NCI-H146 treated with DMSO at 0.1 percent for 48 hours (cell line): ENCODE measurements around the gene EMILIN1.
"Not testable (repeated sequence)": the region's sequence is repeated elsewhere in the genome, so short reads cannot be mapped to it uniquely, and the experiment has no call there.

Experiments
- DNase-seq: peaks from one replicate; lab custom pipeline; 2025; ENCODE audit not compliant: unreplicated experiment; lab: John Stamatoyannopoulos, UW

EMILIN1 gene

DNA sequence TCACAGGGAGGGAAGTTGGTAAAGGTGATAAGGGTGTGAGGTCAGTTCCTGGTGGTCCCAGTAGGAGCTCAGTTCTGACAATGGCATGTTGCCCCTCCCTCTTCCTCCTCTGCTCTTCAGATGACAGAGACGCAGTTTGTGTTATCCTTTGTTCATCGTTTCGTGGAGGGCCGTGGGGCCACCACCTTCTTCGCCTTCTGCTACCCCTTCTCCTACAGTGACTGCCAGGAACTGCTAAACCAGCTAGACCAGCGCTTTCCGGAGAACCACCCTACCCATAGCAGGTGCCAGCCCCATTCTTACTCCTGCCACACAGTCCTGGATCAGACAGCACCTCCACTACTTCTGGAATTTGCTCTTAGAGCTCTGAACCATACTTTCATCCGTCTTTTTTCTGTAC is 24.6 kb upstream of the EMILIN1 start:
- DNase-seq, result no peak

- no peak for DNase-seq
Measured at GRCh38 chr2:27054721-27055120, 23.7 kb upstream of the EMILIN1 start.

- DNase-seq, result no peak
Measured at GRCh38 chr2:27057184-27057583, 21.2 kb upstream of the EMILIN1 start.

DNA sequence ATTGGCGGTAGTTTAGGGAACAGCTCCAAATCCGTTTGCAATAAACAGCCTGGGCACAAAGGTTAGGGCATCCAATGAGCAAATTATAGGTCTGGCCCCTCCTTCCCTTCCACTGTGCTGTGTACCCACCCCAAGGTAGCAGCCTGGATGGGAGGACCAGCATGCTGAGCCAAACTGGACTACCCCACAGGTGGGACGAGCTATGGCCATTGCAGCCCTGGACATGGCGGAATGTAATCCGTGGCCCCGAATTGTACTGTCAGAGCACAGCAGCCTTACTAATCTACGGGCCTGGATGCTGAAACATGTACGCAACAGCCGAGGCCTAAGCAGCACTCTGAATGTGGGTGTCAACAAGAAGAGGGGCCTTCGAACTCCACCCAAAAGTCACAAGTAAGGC is 20.2 kb upstream of the EMILIN1 start:
- DNase-seq, result no peak

- DNase-seq, result no peak
Measured at GRCh38 chr2:27059141-27059820, 19.1 kb upstream of the EMILIN1 start.

- no peak for DNase-seq
Measured at GRCh38 chr2:27060323-27060722, 18.1 kb upstream of the EMILIN1 start.

DNA sequence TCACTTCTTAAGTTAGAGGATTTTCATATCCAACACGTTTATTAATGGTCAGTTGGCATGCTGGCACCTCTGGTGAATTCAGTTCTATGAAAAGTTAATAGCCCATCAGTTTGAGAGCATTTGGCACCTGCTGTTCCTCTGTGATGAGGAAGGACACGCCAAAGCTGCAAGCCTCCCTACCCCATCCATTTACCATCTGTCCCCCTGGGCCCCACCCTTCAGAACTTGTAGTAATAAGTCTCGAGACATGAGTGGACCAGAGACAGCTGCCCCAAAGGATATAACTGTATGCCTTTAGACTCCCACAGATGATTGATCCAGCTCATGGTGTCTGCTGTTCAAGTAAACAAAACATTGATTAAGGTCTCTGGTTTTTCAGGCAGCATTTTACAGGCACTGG is 13.3 kb upstream of the EMILIN1 start:
- no peak for DNase-seq

DNA sequence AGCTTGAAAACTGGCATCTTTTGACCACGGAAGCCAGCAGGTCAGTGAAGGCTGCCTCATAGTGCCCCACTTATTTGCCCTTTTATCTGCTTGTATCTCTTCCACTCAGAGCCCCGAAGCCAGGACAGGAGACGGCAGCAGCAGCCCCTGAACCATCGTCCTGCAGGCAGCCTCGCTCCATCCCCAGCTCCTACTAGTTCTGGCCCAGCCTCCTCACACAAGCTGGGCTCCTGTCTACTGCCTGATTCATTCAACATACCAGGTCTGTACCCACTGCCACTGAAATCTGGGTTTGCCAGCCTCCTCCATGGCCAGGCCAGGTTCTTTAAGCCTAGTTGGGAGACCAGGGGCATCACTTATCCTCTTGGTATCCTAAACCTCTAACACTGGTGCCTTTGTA is 11.0 kb upstream of the EMILIN1 start:
- DNase-seq, result no peak

DNA sequence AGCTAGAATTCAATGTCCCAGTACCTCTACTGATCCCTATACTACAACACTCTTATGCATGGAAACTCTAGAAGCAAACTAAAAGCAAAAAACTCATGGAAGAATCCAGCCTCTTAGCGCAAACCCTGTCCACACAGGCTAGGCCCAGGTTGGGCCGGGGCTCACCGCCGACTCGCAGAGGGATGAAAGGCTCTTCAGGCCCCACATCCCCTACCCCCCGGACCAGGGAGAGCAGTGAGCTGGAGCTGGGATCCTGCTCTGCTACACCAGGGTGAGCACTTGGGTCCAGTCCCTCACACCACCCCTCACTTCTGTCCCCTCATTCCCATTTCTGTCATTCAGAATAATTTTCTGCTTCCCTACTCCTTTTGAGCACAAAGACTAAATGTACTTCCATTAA is 9.0 kb upstream of the EMILIN1 start:
- no peak for DNase-seq

GRCh38 chr2:27069961-27070618 is 8.3 kb upstream of the EMILIN1 start:
- DNase-seq, result no peak

DNA sequence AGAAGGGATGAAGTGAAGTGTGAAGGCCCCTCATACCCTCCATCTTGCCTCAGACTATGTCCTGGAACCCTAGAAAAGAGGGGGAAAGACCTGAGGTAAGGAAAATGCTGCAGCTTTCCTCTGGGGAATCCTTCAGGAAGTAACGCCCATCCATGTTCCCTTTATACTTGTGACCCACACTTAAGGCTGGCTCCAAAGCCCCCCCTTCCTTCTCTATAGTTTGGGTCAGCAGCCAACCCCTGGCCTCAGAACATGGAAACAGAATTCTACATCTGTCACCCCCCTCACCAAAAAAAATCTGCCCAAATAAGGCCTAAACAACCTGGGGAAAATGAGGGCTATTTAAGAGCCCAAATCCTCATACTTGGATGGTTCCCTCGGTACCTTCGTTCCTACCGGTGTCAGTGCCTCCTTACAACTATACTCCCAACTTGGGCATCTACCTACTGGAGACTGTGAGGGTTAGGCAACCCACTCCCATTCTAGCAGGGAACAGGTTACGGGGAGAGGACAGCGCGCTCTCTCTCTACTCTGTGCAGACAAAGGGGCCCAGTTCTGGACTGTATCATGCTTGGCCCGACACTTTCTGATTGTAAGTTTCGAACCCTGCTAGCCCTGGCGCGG is 7.7 kb upstream of the EMILIN1 start:
- no peak for DNase-seq

DNA sequence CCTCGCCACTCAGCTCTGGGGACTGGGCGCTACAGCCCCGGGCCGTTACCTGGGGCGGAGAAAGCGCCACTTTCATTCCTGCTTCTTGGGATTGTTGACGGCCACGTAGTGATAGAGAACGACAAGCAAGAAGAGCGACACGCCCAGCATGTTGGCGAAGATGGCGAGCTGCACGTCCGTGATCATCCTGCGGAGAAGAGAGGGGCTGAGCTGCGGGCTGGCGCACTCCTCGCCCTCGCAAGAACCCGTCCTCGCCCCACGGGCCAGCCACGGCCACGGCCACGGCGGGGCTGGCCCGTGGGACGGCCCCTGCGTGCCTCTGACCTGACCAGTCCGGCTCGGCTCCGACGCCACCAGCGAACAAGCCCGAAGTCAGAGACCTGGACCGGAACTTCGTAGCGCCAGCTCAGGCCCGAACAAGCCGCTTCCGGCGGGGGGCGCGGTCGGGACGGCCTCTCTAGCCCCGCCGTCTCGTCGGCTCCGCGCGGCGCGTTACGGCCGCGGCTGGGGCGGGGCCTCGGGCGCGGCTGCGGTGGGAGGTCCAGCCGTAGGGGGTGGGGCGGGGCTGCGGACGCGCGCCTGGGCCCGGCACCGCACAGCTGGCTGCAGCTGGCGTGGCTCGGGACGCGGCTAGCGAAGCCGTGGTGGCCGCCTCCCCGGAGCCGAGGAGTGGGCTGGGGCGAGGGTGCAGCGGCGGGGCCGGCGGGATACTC is 7.0 kb upstream of the EMILIN1 start, which contains the start of gene OST4:
OST4 (minus strand) TSS at position 378 of the 713 bp plus-strand sequence.
- DNase-seq, result peak; percentile 60

DNA sequence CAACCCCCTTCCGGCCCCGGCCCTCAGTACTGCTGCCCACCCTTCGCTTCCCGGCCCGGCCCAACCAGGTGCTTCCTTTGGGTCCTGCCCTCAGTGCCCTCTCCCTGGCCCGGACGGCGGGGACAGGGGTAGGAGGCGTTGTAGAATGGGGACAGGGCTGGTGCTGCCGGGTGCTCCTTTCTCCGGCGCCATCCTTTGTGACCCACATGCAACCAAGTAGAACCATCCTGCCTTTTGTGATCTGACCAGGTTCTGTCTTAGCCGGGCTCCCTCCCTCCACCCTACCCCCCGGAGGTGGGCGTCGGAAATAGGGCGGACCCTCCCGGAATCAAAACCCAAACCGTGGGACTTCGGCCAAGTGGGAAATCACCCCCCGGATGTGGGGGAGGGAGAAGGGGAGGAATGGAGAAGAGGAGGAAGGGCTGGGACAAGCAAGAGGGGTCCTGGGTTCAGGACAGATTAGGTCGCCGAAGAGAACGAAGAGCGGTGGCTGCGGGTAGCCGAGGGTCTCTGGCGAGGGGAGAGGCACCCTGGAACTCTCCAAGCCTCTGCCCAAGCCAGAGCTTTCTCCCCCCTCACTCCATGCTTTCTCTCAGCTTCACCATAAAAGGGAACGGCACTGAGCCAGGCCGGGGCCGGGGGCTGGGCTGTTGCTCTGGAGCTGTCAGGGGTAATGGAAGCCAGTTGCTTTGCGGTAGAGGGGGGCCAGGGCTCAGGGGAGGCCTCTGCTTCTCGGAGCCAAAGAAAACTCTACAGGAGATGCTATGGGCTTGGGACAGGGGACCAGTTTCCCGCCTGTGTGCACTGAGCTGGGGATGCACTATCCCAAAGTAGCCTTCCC is 6.2 kb upstream of the EMILIN1 start:
- DNase-seq, result no peak

DNA sequence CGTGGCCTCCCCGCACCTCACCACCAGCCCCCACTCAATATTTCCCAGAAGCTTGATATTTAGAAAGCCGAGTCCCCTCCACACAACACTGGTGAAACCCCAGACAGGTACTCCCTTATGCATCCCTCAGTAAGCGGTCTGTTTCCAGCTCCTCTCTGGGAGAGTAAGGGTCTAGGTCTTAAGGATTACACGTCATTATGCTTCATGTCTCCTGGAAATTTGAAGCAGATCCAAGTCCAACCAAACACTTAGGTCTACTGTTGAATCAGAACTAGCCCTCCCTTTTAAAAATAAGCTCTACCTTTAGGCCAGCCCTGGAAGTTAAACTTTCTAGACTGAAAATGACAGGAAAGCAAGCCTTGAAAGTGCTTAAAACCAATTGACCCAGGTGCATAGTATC is 5.5 kb upstream of the EMILIN1 start:
- no peak for DNase-seq

DNA sequence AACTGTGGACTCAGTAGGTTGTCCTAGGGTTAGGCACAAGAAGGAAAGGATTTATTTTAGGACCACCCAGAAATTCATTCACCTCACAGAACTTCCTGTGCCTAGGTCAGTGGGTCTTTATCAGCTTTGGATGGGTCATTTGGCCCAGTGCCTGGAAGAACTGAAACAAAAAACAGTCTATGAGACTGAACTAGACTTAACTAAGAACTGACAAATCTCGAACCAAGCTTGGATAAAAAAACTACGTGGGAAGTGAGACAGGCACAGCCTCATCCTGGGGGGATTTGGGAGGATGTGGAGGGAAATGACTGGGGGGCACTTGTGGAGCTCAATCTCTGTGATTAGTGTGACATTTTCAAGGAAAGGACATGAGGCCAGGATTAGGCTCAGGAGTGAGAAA is 4.6 kb upstream of the EMILIN1 start:
- no peak for DNase-seq

DNA sequence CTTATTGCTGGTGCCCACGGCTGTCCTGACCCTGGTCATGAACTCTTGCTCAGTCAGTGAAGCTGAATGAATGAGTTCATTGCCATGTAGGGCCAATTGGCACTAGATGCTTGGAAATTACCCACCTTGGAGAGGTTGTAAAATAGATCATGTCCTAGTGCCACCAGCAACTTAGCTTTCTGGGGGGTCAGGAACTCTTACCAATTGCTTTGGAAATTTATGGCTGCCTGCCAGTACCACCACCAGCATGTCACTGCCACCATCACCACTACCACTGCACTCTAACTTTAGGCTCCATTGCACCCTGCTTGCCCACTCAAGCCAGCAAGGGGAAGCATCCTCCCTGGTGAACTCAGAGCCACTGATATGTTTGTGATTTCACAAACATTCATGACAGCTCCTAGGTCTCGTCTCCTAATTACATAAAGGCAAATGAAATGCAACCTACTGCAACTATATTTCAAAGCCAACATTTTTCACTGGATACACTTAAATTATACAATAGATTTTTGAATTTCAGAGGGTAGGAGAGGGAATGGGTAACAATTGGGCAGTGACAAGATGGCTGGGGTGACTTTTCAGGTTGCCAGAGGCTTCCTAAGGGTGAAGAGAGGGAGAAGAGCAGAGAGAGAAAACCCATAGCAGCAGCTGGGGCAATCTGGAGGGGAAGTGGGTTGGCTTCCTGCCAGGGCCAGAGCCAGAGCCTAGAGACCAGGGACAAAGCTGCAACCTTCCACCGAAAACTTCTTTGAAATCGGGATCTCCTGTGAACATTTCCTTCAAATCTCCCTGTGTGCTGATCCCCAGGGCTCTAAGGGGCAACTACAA is 3.5 kb upstream of the EMILIN1 start:
- DNase-seq, result no peak

DNA sequence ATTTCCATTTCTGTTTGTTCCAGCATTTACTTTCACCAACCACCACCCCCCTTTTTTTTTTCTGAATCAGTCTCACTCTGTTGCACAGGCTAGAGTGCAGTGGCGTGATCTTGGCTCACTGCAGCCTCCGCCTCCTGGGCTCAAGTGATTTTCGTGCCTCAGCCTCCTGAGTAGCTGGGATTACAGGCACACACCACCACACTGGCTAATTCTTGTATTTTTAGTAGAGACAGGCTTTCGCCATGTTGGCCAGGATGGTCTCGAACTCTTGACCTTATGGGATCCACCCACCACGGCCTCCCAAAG is 2.9 kb upstream of the EMILIN1 start:
- DNase-seq, result not testable (repeated sequence)

DNA sequence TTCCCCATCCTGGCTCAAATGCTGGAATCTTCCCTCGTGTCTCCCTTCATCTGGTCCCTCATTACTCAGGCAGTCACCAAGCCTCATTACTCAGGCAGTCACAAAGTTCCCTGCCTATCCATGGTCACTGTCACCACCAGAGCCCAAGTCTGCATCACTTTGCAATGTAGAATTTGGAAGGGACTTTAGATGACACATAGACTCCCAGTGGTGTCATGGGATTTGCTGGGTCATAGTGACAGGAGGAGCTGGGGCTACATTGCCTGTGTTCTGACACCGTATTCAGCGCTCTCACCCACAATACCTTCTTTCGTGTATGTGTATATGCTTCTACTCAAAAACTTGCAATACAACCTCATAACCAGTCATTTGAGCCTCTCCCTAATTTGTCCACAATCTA is 2.1 kb upstream of the EMILIN1 start:
- no peak for DNase-seq

GRCh38 chr2:27077231-27077630 is 1.2 kb upstream of the EMILIN1 start:
- DNase-seq, result no peak
